Mesenchymal stem cell (in vitro differentiated cells and primary cell): Measurements from ENCODE around the gene FAM13A.
"Not testable (repeated sequence)": the region's sequence is repeated elsewhere in the genome, so short reads cannot be mapped to it uniquely, and the experiment has no call there.

ENCODE experiments used
- DNase-seq: peaks from one replicate; pipeline ENCODE4 v3.0.0-alpha.2; 2013
- H2AFZ ChIP-seq: one replicate; pipeline ENCODE4 v1.6.1; 2013; ENCODE audit warnings: low read depth, mild to moderate bottlenecking, control low read depth, inconsistent platforms, low read length, moderate library complexity
- H2AK5ac ChIP-seq: 2 replicates; pipeline ENCODE4 v1.6.1; 2013; ENCODE audit warnings: low read length, moderate library complexity, mild to moderate bottlenecking, inconsistent platforms; ENCODE audit not compliant: severe bottlenecking
- H2BK120ac ChIP-seq: one replicate; pipeline ENCODE4 v1.6.1; 2013; ENCODE audit warnings: low read depth, mild to moderate bottlenecking, inconsistent platforms, low read length, moderate library complexity
- H2BK12ac ChIP-seq, 2 experiments: one replicate each; pipeline ENCODE4 v1.6.1; 2013; ENCODE audit warnings: inconsistent platforms in 2 of 2, low read length in 2 of 2, mild to moderate bottlenecking in 2 of 2, moderate library complexity in 2 of 2, control low read depth in 1 of 2
- H2BK15ac ChIP-seq: one replicate; pipeline ENCODE4 v1.6.1; 2013; ENCODE audit warnings: mild to moderate bottlenecking, low read depth, inconsistent platforms; ENCODE audit not compliant: poor library complexity, severe bottlenecking
- H2BK5ac ChIP-seq: 2 replicates; pipeline ENCODE4 v1.6.1; 2013; ENCODE audit warnings: low read depth, mild to moderate bottlenecking, low read length, control low read depth, inconsistent platforms; ENCODE audit not compliant: poor library complexity, severe bottlenecking
- H3K14ac ChIP-seq, 2 experiments: one replicate each; pipeline ENCODE4 v1.6.1; 2013; ENCODE audit warnings: inconsistent platforms in 2 of 2, low read length in 2 of 2, control low read depth in 1 of 2, mild to moderate bottlenecking in 1 of 2, moderate library complexity in 1 of 2
- H3K18ac ChIP-seq, 2 experiments: one replicate each; pipeline ENCODE4 v1.6.1; 2013; ENCODE audit warnings: inconsistent platforms in 2 of 2, low read length in 2 of 2, control low read depth in 1 of 2, low read depth in 1 of 2, mild to moderate bottlenecking in 1 of 2
- H3K23ac ChIP-seq, 2 experiments: one replicate each; pipeline ENCODE4 v1.6.1; 2013; ENCODE audit warnings: inconsistent platforms in 2 of 2, low read length in 2 of 2, mild to moderate bottlenecking in 2 of 2, moderate library complexity in 2 of 2, control low read depth in 1 of 2
- H3K27ac ChIP-seq: 2 replicates; pipeline ENCODE4 v1.5.1; 2013; ENCODE audit warnings: mild to moderate bottlenecking, moderate library complexity, low read length, control low read depth, inconsistent platforms; ENCODE audit not compliant: poor library complexity, severe bottlenecking
- H3K27me3 ChIP-seq, 2 experiments: 2 replicates each; pipeline versions ENCODE4 v1.6.1 to v1.7.0; 2013; ENCODE audit warnings: low read length in 2 of 2, mild to moderate bottlenecking in 2 of 2, moderate library complexity in 2 of 2, control low read depth in 1 of 2, inconsistent platforms in 1 of 2; ENCODE audit not compliant: control insufficient read depth in 1 of 2, insufficient read depth in 1 of 2
- H3K36me3 ChIP-seq, 2 experiments: 2 replicates each; pipeline versions ENCODE4 v1.6.1 to v1.7.0; 2013; ENCODE audit warnings: low read length in 2 of 2, control low read depth in 1 of 2, inconsistent platforms in 1 of 2, low read depth in 1 of 2, mild to moderate bottlenecking in 1 of 2; ENCODE audit not compliant: insufficient read depth in 2 of 2, control insufficient read depth in 1 of 2
- H3K4ac ChIP-seq, 2 experiments: one replicate each; pipeline ENCODE4 v1.6.1; 2013; ENCODE audit warnings: inconsistent platforms in 2 of 2, low read length in 2 of 2, mild to moderate bottlenecking in 2 of 2, moderate library complexity in 2 of 2, control low read depth in 1 of 2, low read depth in 1 of 2
- H3K4me1 ChIP-seq: 2 replicates; pipeline ENCODE4 v1.6.1; 2013; ENCODE audit warnings: low read depth, low read length, control low read depth; ENCODE audit not compliant: control insufficient read depth, insufficient read depth
- H3K4me2 ChIP-seq: 2 replicates; pipeline ENCODE4 v1.6.1; 2013; ENCODE audit warnings: low read length, mild to moderate bottlenecking, inconsistent platforms; ENCODE audit not compliant: poor library complexity, severe bottlenecking
- H3K4me3 ChIP-seq, 2 experiments: 2 replicates each; pipeline versions ENCODE4 v1.5.1 to v1.7.0; 2013; ENCODE audit warnings: low read length in 2 of 2, mild to moderate bottlenecking in 2 of 2, control low read depth in 1 of 2, low read depth in 1 of 2; ENCODE audit not compliant: insufficient read depth in 1 of 2
- H3K79me1 ChIP-seq: replicated peaks from 2 replicates; pipeline ENCODE4 v1.6.1; 2013; ENCODE audit warnings: mild to moderate bottlenecking, control low read depth, low read length, inconsistent platforms; ENCODE audit not compliant: poor library complexity, severe bottlenecking
- H3K9ac ChIP-seq: 2 replicates; pipeline ENCODE4 v1.7.0; 2013; ENCODE audit warnings: mild to moderate bottlenecking, low read length, moderate library complexity
- H3K9me3 ChIP-seq: 2 replicates; pipeline ENCODE4 v1.7.0; 2013; ENCODE audit warnings: mild to moderate bottlenecking, low read length; ENCODE audit not compliant: control insufficient read depth
- H4K8ac ChIP-seq: one replicate; pipeline ENCODE4 v1.6.1; 2013; ENCODE audit warnings: inconsistent platforms, mild to moderate bottlenecking, low read length, moderate library complexity
- H4K91ac ChIP-seq: one replicate; pipeline ENCODE4 v1.6.1; 2013; ENCODE audit warnings: mild to moderate bottlenecking, low read length, inconsistent platforms
- WGBS: methylation state at CpG from one replicate; pipeline ENCODE4 v1.1.7; 2013; ENCODE audit warnings: mixed read lengths; 5-methylcytosine and 5-hydroxymethylcytosine counted together

FAM13A gene

GRCh38 chr4:88908003-88908402 lies 149.0 kb downstream of the FAM13A start:
- H3K4me1 ChIP-seq: no peaks in the 10 kb centered on the region
- no peak overlapping the region for H2BK5ac ChIP-seq
- peak; percentile 14 for DNase-seq
- H3K18ac ChIP-seq: no peak overlapping the region
- no peak overlapping the region for H3K27ac ChIP-seq
- no peak overlapping the region for H2BK12ac ChIP-seq
- no peak overlapping the region for H3K4me3 ChIP-seq
- H3K79me1 ChIP-seq: peaks cover 1% of the 10 kb centered on the region
- H3K4me2 ChIP-seq: no peak overlapping the region
- no peak overlapping the region for H2AK5ac ChIP-seq
- no peak overlapping the region for H2BK15ac ChIP-seq
- H3K23ac ChIP-seq: no peak overlapping the region
- no peak overlapping the region for H2AFZ ChIP-seq
- no CpG with 5 or more reads among the region's 1 CpG for WGBS
- H4K91ac ChIP-seq: no peak overlapping the region
- no peak overlapping the region for H3K9ac ChIP-seq
- no peaks in the 10 kb centered on the region for H3K27me3 ChIP-seq
- H4K8ac ChIP-seq: no peak overlapping the region
- peaks cover 3% of the 10 kb centered on the region for H3K9me3 ChIP-seq
- H3K14ac ChIP-seq: no peak overlapping the region
- no peak overlapping the region for H2BK120ac ChIP-seq
- no peak overlapping the region for H3K4ac ChIP-seq
- peaks cover 2 to 6% of the 10 kb centered on the region in 2 experiments for H3K36me3 ChIP-seq

GRCh38 chr4:88907478-88907877 lies 149.5 kb downstream of the FAM13A start:
- no peak overlapping the region for H2BK5ac ChIP-seq
- DNase-seq: no peak
- H3K27ac ChIP-seq: no peak overlapping the region
- H2BK120ac ChIP-seq: no peak overlapping the region
- no peak overlapping the region for H3K9ac ChIP-seq
- H3K27me3 ChIP-seq: no peaks in the 10 kb centered on the region
- H2AFZ ChIP-seq: no peak overlapping the region
- no peaks in the 10 kb centered on the region for H3K4me1 ChIP-seq
- H3K79me1 ChIP-seq: peaks cover 1% of the 10 kb centered on the region
- no peak overlapping the region for H3K4ac ChIP-seq
- H3K4me3 ChIP-seq: no peak overlapping the region
- no peak overlapping the region for H3K4me2 ChIP-seq
- no peak overlapping the region for H3K14ac ChIP-seq
- 73% methylated on average over 4 of the region's 5 CpGs for WGBS
- peaks cover 2 to 6% of the 10 kb centered on the region in 2 experiments for H3K36me3 ChIP-seq
- no peak overlapping the region for H2BK12ac ChIP-seq
- no peak overlapping the region for H2AK5ac ChIP-seq
- H3K18ac ChIP-seq: no peak overlapping the region
- H2BK15ac ChIP-seq: no peak overlapping the region
- H4K91ac ChIP-seq: no peak overlapping the region
- H3K23ac ChIP-seq: no peak overlapping the region
- no peak overlapping the region for H4K8ac ChIP-seq
- H3K9me3 ChIP-seq: peaks cover 3% of the 10 kb centered on the region

- not testable (repeated sequence) for H3K27me3 ChIP-seq, DNase-seq, H3K79me1 ChIP-seq, H4K8ac ChIP-seq, H2BK120ac ChIP-seq, H3K4me1 ChIP-seq, H2BK5ac ChIP-seq, H4K91ac ChIP-seq, H3K18ac ChIP-seq, H3K14ac ChIP-seq, H3K36me3 ChIP-seq, H3K4me3 ChIP-seq, H3K9ac ChIP-seq, H2AK5ac ChIP-seq, H3K4ac ChIP-seq, H3K27ac ChIP-seq, H2AFZ ChIP-seq, H3K23ac ChIP-seq, H2BK12ac ChIP-seq, H3K4me2 ChIP-seq, H2BK15ac ChIP-seq
- H3K9me3 ChIP-seq: peaks cover 16% of the 10 kb centered on the region
- WGBS: 100% methylated on average over 2 of the region's 3 CpGs
These were observed 152.7 kb downstream of the FAM13A start for GRCh38 chr4:88904240-88904639.

GRCh38 chr4:88900432-88900831 lies 156.6 kb downstream of the FAM13A start:
- 50% methylated on average over 2 of the region's 2 CpGs for WGBS
- H3K9ac ChIP-seq: no peak overlapping the region
- H2AFZ ChIP-seq: no peak overlapping the region
- no peak overlapping the region for H2AK5ac ChIP-seq
- DNase-seq: peak; percentile 50
- no peaks in the 10 kb centered on the region for H3K4me1 ChIP-seq
- H3K79me1 ChIP-seq: peaks cover 3% of the 10 kb centered on the region
- H3K4me2 ChIP-seq: no peak overlapping the region
- no peak overlapping the region for H3K4ac ChIP-seq
- no peak overlapping the region for H2BK12ac ChIP-seq
- H3K23ac ChIP-seq: no peak overlapping the region
- no peaks in the 10 kb centered on the region for H3K27me3 ChIP-seq
- H3K27ac ChIP-seq: no peak overlapping the region
- no peak overlapping the region for H4K91ac ChIP-seq
- peaks cover 16% of the 10 kb centered on the region for H3K9me3 ChIP-seq
- no peak overlapping the region for H2BK120ac ChIP-seq
- no peak overlapping the region for H3K18ac ChIP-seq
- no peak overlapping the region for H2BK5ac ChIP-seq
- H3K14ac ChIP-seq: no peak overlapping the region
- no peak overlapping the region for H3K4me3 ChIP-seq
- H2BK15ac ChIP-seq: no peak overlapping the region
- peaks cover 0 to 6% of the 10 kb centered on the region in 2 experiments for H3K36me3 ChIP-seq
- no peak overlapping the region for H4K8ac ChIP-seq
